A549 (cell line): ENCODE data around the gene SPACA5. TPM values are rescaled to one million over a fixed set of nuclear protein-coding genes. Genes with fewer than 3 reads are reported as not detected.
"Not testable (repeated sequence)": the region's sequence is repeated elsewhere in the genome, so short reads cannot be mapped to it uniquely, and the experiment has no call there.

ENCODE experiments used
- ATAC-seq, 2 experiments: fragments of 200-7000 bp in 1 of 2; fragments of >200 bp in 1 of 2; cut with Nextera tagmentation in 1 of 2; cut with Tn5 transposase in 1 of 2; 3 replicates each; pipeline versions ENCODE4 v1.8.0 to v1.9.1; 2018 to 2020; ENCODE audit warnings: mild to moderate bottlenecking in 1 of 2, moderate library complexity in 1 of 2
- CTCF ChIA-PET: fragments of 300-600 bp; sonication (Branson Sonifier 250); formaldehyde crosslinking; extraction: SDS; loops from one replicate; lab custom pipeline; 2021; ENCODE audit warnings: antibody characterized with exemption, inconsistent platforms; lab: Yijun Ruan, JAX
- POLR2A ChIA-PET: fragments of 350-600 bp; formaldehyde crosslinking; extraction: SDS; loops from one replicate; lab custom pipeline; 2021; ENCODE audit warnings: antibody characterized with exemption, inconsistent platforms; lab: Yijun Ruan, JAX
- DNase-seq, 2 experiments: peaks; one replicate each; pipeline versions ENCODE4 v3.0.0 to v3.0.0-alpha.2; 2011 to 2016; ENCODE audit warnings: low read depth in 1 of 2, low spot score in 1 of 2
- FAIRE-seq: peaks from 2 replicates; lab custom pipeline; 2011; peaks lifted over from hg19 to GRCh38; lab: Jason Lieb, UNC
- H3K27ac ChIP-seq, 2 experiments: fragments of >200 bp; sonication (Bioruptor Twin); formaldehyde crosslinking; 3 replicates each; pipeline ENCODE4 v1.5.1; 2016 to 2017
- H3K4me1 ChIP-seq: fragments of >200 bp; sonication (Bioruptor Twin); formaldehyde crosslinking; 3 replicates; pipeline ENCODE4 v1.6.1; 2016
- H3K4me2 ChIP-seq: fragments of >200 bp; sonication (Bioruptor Twin); formaldehyde crosslinking; 3 replicates; pipeline ENCODE4 v1.6.1; 2016
- H3K4me3 ChIP-seq: fragments of >200 bp; sonication (Bioruptor Twin); formaldehyde crosslinking; 3 replicates; pipeline ENCODE4 v1.5.1; 2016
- H3K9me3 ChIP-seq: fragments of >200 bp; sonication (Bioruptor Twin); formaldehyde crosslinking; 3 replicates; pipeline ENCODE4 v1.6.1; 2016
- BHLHE40 ChIP-seq: IDR thresholded peaks from 2 replicates; pipeline ENCODE4 v1.6.1; 2012; ENCODE audit warnings: low read depth, low read length, inconsistent platforms
- CEBPB ChIP-seq, 2 experiments: fragments of >200 bp in 1 of 2; sonication (Bioruptor Twin) in 1 of 2; formaldehyde crosslinking in 1 of 2; IDR thresholded peaks; 2 replicates each; pipeline ENCODE4 v1.6.1; 2012 to 2016
- EP300 ChIP-seq, 2 experiments: fragments of >200 bp; sonication (Bioruptor Twin); formaldehyde crosslinking; IDR thresholded peaks; 2 replicates in 1 of 2; 3 replicates in 1 of 2; pipeline ENCODE4 v1.6.1; 2016 to 2017
- ESRRA ChIP-seq: fragments of 150-350 bp; IDR thresholded peaks from 2 replicates; pipeline ENCODE4 v1.6.1; 2014; ENCODE audit warnings: mild to moderate bottlenecking, low read length, borderline replicate concordance
- FOSB ChIP-seq: fragments of 250-450 bp; sonication (Bioruptor Pico); IDR thresholded peaks from 2 replicates; pipeline ENCODE4 v1.5.0; 2020; ENCODE audit warnings: mild to moderate bottlenecking, moderate library complexity
- GATA3 ChIP-seq: IDR thresholded peaks from 2 replicates; pipeline ENCODE4 v1.6.1; 2012; ENCODE audit warnings: borderline replicate concordance
- HES2 ChIP-seq: fragments of >200 bp; sonication (Bioruptor Twin); formaldehyde crosslinking; IDR thresholded peaks from 2 replicates; pipeline ENCODE4 v1.6.1; 2016
- HOXA7 ChIP-seq: fragments of 250-450 bp; sonication (Bioruptor Pico); IDR thresholded peaks from 2 replicates; pipeline ENCODE4 v1.5.0; 2020; ENCODE audit warnings: mild to moderate bottlenecking, moderate library complexity
- JUN ChIP-seq, 2 experiments: fragments of >200 bp; sonication (Bioruptor Twin); formaldehyde crosslinking; IDR thresholded peaks; 2 replicates in 1 of 2; 3 replicates in 1 of 2; pipeline ENCODE4 v1.6.1; 2016 to 2017
- NPAS2 ChIP-seq: fragments of 250-450 bp; sonication (Bioruptor Pico); IDR thresholded peaks from 2 replicates; pipeline ENCODE4 v1.8.0; 2022; ENCODE audit warnings: mild to moderate bottlenecking, moderate library complexity, borderline replicate concordance
- RFX5 ChIP-seq: fragments of 450-650 bp; IDR thresholded peaks from 2 replicates; pipeline ENCODE4 v1.7.1; 2014; ENCODE audit warnings: antibody characterized with exemption, mild to moderate bottlenecking, moderate library complexity
- ZC3H11A ChIP-seq: fragments of 450-650 bp; IDR thresholded peaks from 2 replicates; pipeline ENCODE4 v1.6.1; 2014; ENCODE audit warnings: antibody characterized with exemption, mild to moderate bottlenecking
- ZFP36 ChIP-seq: fragments of 450-650 bp; IDR thresholded peaks from 2 replicates; pipeline ENCODE4 v1.6.1; 2014; ENCODE audit warnings: borderline replicate concordance; ENCODE audit not compliant: partially characterized antibody
- WGBS: methylation state at CpG from one replicate; pipeline ENCODE4 v1.1.6; 2017; ENCODE audit errors: missing lambda C conversion rate; 5-methylcytosine and 5-hydroxymethylcytosine counted together
- polyA plus RNA-seq, 4 experiments: library from polyadenylated mRNA; depleted of rRNA in 3 of 4; stranded (reverse); fragments of >200 nt; fragmentation: RNase III in 1 of 4; extraction: RNeasy Plus Mini Kit Qiagen cat#74134 plus additional on column Dnase treatment in 1 of 4; gene quantifications; 2 replicates in 3 of 4; 3 replicates in 1 of 4; pipeline ENCODE4 v1.2.3, GENCODE V29; 2011 to 2017
- TF ChIP-seq, protein P1 (sequence below): fragments of 250-450 bp; sonication (Bioruptor Pico); IDR thresholded peaks from 2 replicates; pipeline ENCODE4 v1.5.0; 2021; ENCODE audit warnings: mild to moderate bottlenecking, moderate library complexity, borderline replicate concordance
- TF ChIP-seq, protein P2 (sequence below): fragments of 250-450 bp; sonication (Bioruptor Pico); IDR thresholded peaks from 2 replicates; pipeline ENCODE4 v1.5.0; 2020; ENCODE audit warnings: low read depth, mild to moderate bottlenecking, moderate library complexity

The SPACA5 gene
- polyA plus RNA-seq, 2 of the 4 experiments (the other 2 are of a cell fraction) = not detected

- POLR2A ChIA-PET = not testable (repeated sequence)
These were observed 10.0 kb downstream of the SPACA5 start for GRCh38 chrX:48016583-48017310.

GRCh38 chrX:48019892-48020291, 13.1 kb downstream of the SPACA5 start:
- ATAC-seq, CTCF ChIA-PET, H3K9me3 ChIP-seq, DNase-seq, H3K4me3 ChIP-seq, POLR2A ChIA-PET, H3K4me2 ChIP-seq, FAIRE-seq, H3K27ac ChIP-seq, H3K4me1 ChIP-seq: not testable (repeated sequence)
- WGBS = no CpG with 5 or more reads among the region's 1 CpG

More at GRCh38 chrX:48016583-48017310, 10.0 kb downstream of the SPACA5 start:
- H3K9me3 ChIP-seq, H3K27ac ChIP-seq, ATAC-seq, DNase-seq, CTCF ChIA-PET, H3K4me2 ChIP-seq, FAIRE-seq, H3K4me3 ChIP-seq, H3K4me1 ChIP-seq: not testable (repeated sequence)
- no CpG with 5 or more reads among the region's 46 CpGs for WGBS

DNA sequence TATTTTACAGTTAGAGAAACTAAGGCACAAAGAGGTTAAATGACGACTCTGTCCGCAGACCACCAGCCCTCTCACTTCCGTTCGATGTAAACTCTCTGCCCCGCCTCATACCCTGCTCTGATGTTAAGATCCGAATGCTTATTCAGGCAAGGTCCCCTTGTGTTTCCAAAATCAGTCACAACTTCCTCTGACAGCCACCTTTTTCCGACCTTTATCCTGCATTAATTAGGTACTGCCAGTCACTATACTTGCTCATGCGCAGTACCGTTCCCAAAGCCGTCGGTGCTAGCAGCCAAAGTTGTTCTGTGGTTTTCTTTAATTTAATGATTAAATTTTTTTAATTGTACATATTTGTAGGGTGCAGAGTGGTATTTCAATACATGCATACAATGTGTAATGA, 13.7 kb downstream of the SPACA5 start:
- CTCF ChIA-PET = interaction anchor here (1.2 kb wide), 1 partner anchor 376 kb away, joined by 3 read pairs; no protein-coding TSS in a partner anchor
- FAIRE-seq, H3K9me3 ChIP-seq, POLR2A ChIA-PET, ATAC-seq, H3K4me1 ChIP-seq, DNase-seq: not testable (repeated sequence)
- WGBS = 54% methylated on average over 11 of the region's 11 CpGs
- peak overlapping the region; percentile 54; the same call in 2 of the 3 replicates for H3K4me3 ChIP-seq
- H3K4me2 ChIP-seq = peak overlapping the region; percentile 65
- H3K27ac ChIP-seq = peak overlapping the region in 1 of 2 experiments; percentile 94; a peak in 1 of 6 replicates

DNA sequence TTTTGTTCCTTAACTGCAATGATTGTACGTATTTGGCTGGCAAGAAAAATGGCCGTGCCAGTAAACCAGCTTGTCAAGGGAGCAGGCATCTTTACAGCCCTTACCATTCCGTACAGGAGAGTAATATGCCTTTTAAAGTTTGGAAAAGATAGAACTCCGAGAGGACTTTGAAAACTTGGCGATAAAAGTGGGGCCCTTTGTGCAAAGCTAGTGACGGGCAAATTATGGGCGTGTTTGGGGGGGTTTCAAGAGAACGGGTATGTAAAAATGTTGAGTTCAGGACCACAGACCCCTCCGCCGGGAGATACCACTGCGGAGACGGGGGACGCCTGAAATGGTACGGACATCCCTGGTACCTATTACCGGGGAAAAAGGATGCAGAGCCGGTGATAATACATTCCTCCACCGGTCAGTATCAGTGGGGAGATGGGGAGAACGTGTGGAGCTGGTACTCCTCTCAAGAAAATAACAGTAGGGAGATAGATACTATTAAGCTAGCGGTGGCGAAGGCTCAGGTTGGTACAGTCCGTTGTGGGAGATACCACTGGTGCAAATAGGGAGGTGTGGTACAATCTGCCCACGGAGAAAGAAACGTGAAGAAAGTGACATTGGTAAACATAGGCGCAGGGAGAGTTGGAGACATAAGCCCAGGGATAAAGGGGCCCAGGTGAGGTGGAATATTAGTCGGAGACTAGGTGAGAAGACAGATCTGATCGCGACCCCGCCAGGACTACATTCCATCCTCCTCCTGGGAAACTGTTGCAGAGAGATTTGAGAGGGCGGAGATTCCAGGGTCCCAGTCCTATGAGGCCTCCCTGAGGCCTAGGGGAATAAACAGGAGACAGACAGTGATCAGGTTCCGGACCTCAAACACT, 14.5 kb downstream of the SPACA5 start:
- Histone ChIP-seq H3K4me2 (peak overlapping the region; percentile 65), H3K9me3 (peaks cover 4% of the 10 kb centered on the region; the same call in 1 of the 3 replicates), H3K27ac (peak overlapping the region; percentile 94 to 99), H3K4me3 (peak overlapping the region; percentile 54), H3K4me1 (no peaks in the 10 kb centered on the region)
- FAIRE-seq = peak; percentile 13
- WGBS = 1% methylated on average over 25 of the region's 30 CpGs
- TF ChIP-seq BHLHE40 (peak; percentile 50), NPAS2 (CRISPR knock-in tag) (no peak), GATA3 (peak; percentile 80), JUN (IDR thresholded peaks at IDR 0.05) (peak in 1 of 2 experiments; percentile 23; a peak in 1 of 5 replicates)
- ATAC-seq = peak; percentile 92 to 93
- ChIA-PET CTCF (interaction anchor here (1.2 kb wide), 1 partner anchor 376 kb away, joined by 3 read pairs; no protein-coding TSS in a partner anchor), POLR2A (interaction anchor here (0.5 kb wide), 1 partner anchor 239 kb away, joined by 3 read pairs; no protein-coding TSS in a partner anchor)
- peak; percentile 64 to 89 for DNase-seq

DNA sequence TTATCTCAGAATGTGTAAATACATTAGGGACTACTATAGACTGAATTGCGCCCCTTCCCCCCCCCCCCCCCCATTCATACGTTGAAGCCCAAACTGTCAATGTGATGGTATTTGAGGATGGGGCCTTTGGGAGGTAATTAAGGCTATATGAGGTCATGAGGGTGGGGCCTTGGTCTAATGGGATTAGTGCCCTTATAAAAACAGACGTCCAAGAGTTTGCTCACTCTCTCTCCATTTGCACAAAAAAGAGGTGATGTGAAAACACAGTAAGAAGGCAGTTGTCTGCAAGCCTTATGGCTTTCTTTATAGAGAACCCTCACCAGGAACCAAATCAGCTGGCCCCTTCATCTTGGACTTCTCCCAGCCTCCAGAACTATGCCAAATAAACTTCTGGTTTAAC, 15.3 kb downstream of the SPACA5 start:
- no peak for TF ChIP-seq HES2
- no peak for TF ChIP-seq ZC3H11A
- TF ChIP-seq BHLHE40 = no peak
- no peak for TF ChIP-seq ZFP36
- no peak for TF ChIP-seq NPAS2 (CRISPR knock-in tag)
- no peak for TF ChIP-seq ESRRA
- TF ChIP-seq RFX5 = no peak
- no peak for TF ChIP-seq FOSB (CRISPR knock-in tag)
- TF ChIP-seq EP300 (IDR thresholded peaks at IDR 0.05) = no peak
- no peak for TF ChIP-seq HOXA7
- TF ChIP-seq, protein P1, sequence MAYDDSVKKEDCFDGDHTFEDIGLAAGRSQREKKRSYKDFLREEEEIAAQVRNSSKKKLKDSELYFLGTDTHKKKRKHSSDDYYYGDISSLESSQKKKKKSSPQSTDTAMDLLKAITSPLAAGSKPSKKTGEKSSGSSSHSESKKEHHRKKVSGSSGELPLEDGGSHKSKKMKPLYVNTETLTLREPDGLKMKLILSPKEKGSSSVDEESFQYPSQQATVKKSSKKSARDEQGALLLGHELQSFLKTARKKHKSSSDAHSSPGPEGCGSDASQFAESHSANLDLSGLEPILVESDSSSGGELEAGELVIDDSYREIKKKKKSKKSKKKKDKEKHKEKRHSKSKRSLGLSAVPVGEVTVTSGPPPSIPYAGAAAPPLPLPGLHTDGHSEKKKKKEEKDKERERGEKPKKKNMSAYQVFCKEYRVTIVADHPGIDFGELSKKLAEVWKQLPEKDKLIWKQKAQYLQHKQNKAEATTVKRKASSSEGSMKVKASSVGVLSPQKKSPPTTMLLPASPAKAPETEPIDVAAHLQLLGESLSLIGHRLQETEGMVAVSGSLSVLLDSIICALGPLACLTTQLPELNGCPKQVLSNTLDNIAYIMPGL (CRISPR knock-in tag) = no peak
- no peak for TF ChIP-seq CEBPB (IDR thresholded peaks at IDR 0.05)
- TF ChIP-seq, protein P2, sequence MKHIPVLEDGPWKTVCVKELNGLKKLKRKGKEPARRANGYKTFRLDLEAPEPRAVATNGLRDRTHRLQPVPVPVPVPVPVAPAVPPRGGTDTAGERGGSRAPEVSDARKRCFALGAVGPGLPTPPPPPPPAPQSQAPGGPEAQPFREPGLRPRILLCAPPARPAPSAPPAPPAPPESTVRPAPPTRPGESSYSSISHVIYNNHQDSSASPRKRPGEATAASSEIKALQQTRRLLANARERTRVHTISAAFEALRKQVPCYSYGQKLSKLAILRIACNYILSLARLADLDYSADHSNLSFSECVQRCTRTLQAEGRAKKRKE = no peak
- no peak for TF ChIP-seq JUN (IDR thresholded peaks at IDR 0.05)
- H3K4me2 ChIP-seq = peak overlapping the region; percentile 65; the same call in 2 of the 3 replicates
- no peaks in the 10 kb centered on the region for H3K4me1 ChIP-seq
- DNase-seq (no peak), FAIRE-seq (no peak), ATAC-seq (no peak)
- H3K9me3 ChIP-seq = peaks cover 4% of the 10 kb centered on the region; the same call in 1 of the 3 replicates
- ChIA-PET POLR2A (no interaction called here), CTCF (interaction anchor here (1.0 kb wide), 1 partner anchor 44 kb away, joined by 3 read pairs; no protein-coding TSS in a partner anchor)
- H3K27ac ChIP-seq = peak overlapping the region in 1 of 2 experiments; percentile 99; a peak in 3 of 6 replicates
- peak overlapping the region; percentile 54; the same call in 2 of the 3 replicates for H3K4me3 ChIP-seq
- 45% methylated on average over 3 of the region's 3 CpGs for WGBS
